HL-60 (cell line): ENCODE measurements around the gene MYOM3.
"Not testable (repeated sequence)": the region's sequence is repeated elsewhere in the genome, so short reads cannot be mapped to it uniquely, and the experiment has no call there.

Source experiments
- CTCF ChIP-seq: IDR thresholded peaks from one replicate; pipeline ENCODE4 v1.5.1; 2011; ENCODE audit warnings: low read length, control low read depth, inconsistent platforms; ENCODE audit not compliant: insufficient read depth
- POLR2AphosphoS5 ChIP-seq: IDR thresholded peaks from 2 replicates; pipeline ENCODE4 v1.6.1; 2012; ENCODE audit warnings: low read depth
- REST ChIP-seq: IDR thresholded peaks from 2 replicates; pipeline ENCODE4 v1.6.1; 2012; ENCODE audit warnings: low read depth; ENCODE audit not compliant: insufficient replicate concordance
- SPI1 ChIP-seq: IDR thresholded peaks from 2 replicates; pipeline ENCODE4 v1.6.1; 2012; ENCODE audit warnings: low read depth, mild to moderate bottlenecking, borderline replicate concordance

- TF ChIP-seq CTCF, POLR2AphosphoS5, REST, SPI1: not testable (repeated sequence)
These were observed 99.1 kb downstream of the MYOM3 start for GRCh38 chr1:24012878-24013277.
